ENCODE measurements around the gene C9orf152. TPM values are rescaled to one million over a fixed set of nuclear protein-coding genes. Genes with fewer than 3 reads are reported as not detected.

C9orf152 gene
- total and polyA plus RNA-seq, 2 of the 13 experiments (the other 11 are each of a cell fraction or from before 2014, with no cell fraction given), result 0.24 to 0.48 TPM

- TF ChIP-seq IKZF5 (CRISPR knock-in tag; IDR thresholded peaks at IDR 0.05) (peak; percentile 16; the same call in 1 of the 2 replicates), CAMTA2 (CRISPR knock-in tag; IDR thresholded peaks at IDR 0.05; ENCODE audit: borderline replicate concordance) (no peak), HINFP (CRISPR knock-in tag; IDR thresholded peaks at IDR 0.05; ENCODE audit: low read depth) (no peak), E2F2 (CRISPR knock-in tag; IDR thresholded peaks at IDR 0.05; ENCODE audit: borderline replicate concordance) (no peak), SP140L (CRISPR knock-in tag; IDR thresholded peaks at IDR 0.05; ENCODE audit: borderline replicate concordance) (no peak), ZNF501 (CRISPR knock-in tag; IDR thresholded peaks at IDR 0.05) (no peak), GPN1 (CRISPR knock-in tag; IDR thresholded peaks at IDR 0.05; ENCODE audit: borderline replicate concordance) (no peak), SIN3A (IDR thresholded peaks at IDR 0.05; ENCODE audit: borderline replicate concordance, low read depth, low read length) (no peak), ZNF652 (CRISPR knock-in tag; IDR thresholded peaks at IDR 0.05; ENCODE audit: borderline replicate concordance, low read depth) (peak; percentile 48; the same call in 1 of the 2 replicates), HOMEZ (CRISPR knock-in tag; IDR thresholded peaks at IDR 0.05; ENCODE audit: low read depth) (no peak), GRHL1 (CRISPR knock-in tag; conservative IDR thresholded peaks at IDR 0.05) (no peak), KDM5B (CRISPR knock-in tag; IDR thresholded peaks at IDR 0.05; ENCODE audit: borderline replicate concordance) (no peak), ZSCAN9 (CRISPR knock-in tag; IDR thresholded peaks at IDR 0.05; ENCODE audit: borderline replicate concordance) (no peak), ZNF224 (CRISPR knock-in tag; IDR thresholded peaks at IDR 0.05) (no peak), ATRX (CRISPR knock-in tag; IDR thresholded peaks at IDR 0.05; ENCODE audit: borderline replicate concordance) (no peak), SRSF1 (optimal IDR thresholded peaks at IDR 0.05; ENCODE audit: low read depth, low read length) (no peak), RNF2 (conservative IDR thresholded peaks at IDR 0.05; ENCODE audit: low read depth) (no peak), ARHGAP35 (CRISPR knock-in tag; IDR thresholded peaks at IDR 0.05; ENCODE audit: borderline replicate concordance) (no peak), TCF7 (IDR thresholded peaks at IDR 0.05; ENCODE audit: low read depth) (no peak), NR2F6 (IDR thresholded peaks at IDR 0.05) (no peak), NR2F6 (CRISPR knock-in tag; IDR thresholded peaks at IDR 0.05) (no peak), NFKBIZ (CRISPR knock-in tag; IDR thresholded peaks at IDR 0.05) (no peak), HNRNPK (IDR thresholded peaks at IDR 0.05; ENCODE audit: low read depth, low read length, poor library complexity, severe bottlenecking) (no peak), MAFF (IDR thresholded peaks at IDR 0.05; ENCODE audit: low read depth, low read length) (no peak), ZNF878 (CRISPR knock-in tag; IDR thresholded peaks at IDR 0.05) (no peak)
These were observed 5.6 kb upstream of the C9orf152 start (continued) for GRCh38 chr9:110213413-110214044.

All from HepG2 (cell line).